Nephron (organoid): ENCODE measurements around the gene ITGA11.

Experiments
- H3K27ac Mint-ChIP-seq, 3 experiments: 2 replicates each; pipeline ENCODE4 v1.8.0; 2020; ENCODE audit warnings: mixed read lengths in 3 of 3, mild to moderate bottlenecking in 2 of 3, moderate library complexity in 1 of 3
- H3K27me3 Mint-ChIP-seq: 2 replicates; pipeline ENCODE4 v1.8.0; 2021; ENCODE audit warnings: low read depth, mild to moderate bottlenecking, moderate library complexity, mixed read lengths
- H3K36me3 Mint-ChIP-seq: 2 replicates; pipeline ENCODE4 v1.8.0; 2020; ENCODE audit warnings: low read depth, mixed read lengths
- H3K4me1 Mint-ChIP-seq: 2 replicates; pipeline ENCODE4 v1.8.0; 2020; ENCODE audit warnings: mixed read lengths
- H3K4me3 Mint-ChIP-seq, 3 experiments: 2 replicates each; pipeline ENCODE4 v1.8.0; 2020; ENCODE audit warnings: mild to moderate bottlenecking in 3 of 3, mixed read lengths in 3 of 3, moderate library complexity in 2 of 3
- H3K9me3 Mint-ChIP-seq: 2 replicates; pipeline ENCODE4 v1.8.0; 2020; ENCODE audit warnings: mixed read lengths
- TF ChIP-seq, protein P1 (sequence below), 3 experiments: fragments of 200-600 bp; sonication (generic); IDR thresholded peaks; one replicate each; pipeline ENCODE4 v1.5.0; 2021; ENCODE audit warnings: antibody characterized with exemption in 3 of 3; ENCODE audit not compliant: unreplicated experiment in 3 of 3

Gene ITGA11

GRCh38 chr15:68380456-68380855 lies 51.5 kb downstream of the ITGA11 start:
- no peak overlapping the region for H3K27ac Mint-ChIP-seq

DNA sequence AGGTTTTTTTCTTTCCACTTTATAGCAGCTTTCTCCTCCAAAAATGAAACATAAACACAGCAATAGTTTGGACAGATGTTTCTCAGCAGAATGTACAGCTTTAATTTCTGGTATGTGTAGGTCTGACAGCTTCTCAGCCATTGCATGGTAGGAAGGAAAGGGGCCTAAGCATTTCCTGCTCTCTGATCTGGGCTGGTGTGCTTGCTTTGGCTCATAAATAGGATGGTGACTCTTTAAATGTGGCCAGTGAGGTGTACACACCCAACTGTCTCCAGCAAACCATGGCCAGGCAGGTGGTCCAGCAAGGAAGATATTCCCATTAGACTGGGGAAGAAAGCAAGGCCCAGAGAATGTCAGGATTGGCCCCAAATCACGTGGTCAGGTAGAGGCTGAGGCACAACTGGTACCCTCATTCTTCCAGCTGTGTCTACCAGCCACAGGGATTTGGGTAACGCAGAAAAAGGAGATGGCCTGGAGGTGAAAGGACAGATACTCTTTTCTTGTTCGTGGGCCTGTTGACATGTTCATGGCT lies 52.1 kb downstream of the ITGA11 start:
- peaks cover 41% of the 10 kb centered on the region for H3K4me1 Mint-ChIP-seq
- H3K36me3 Mint-ChIP-seq = no peaks in the 10 kb centered on the region
- TF ChIP-seq, protein P1, sequence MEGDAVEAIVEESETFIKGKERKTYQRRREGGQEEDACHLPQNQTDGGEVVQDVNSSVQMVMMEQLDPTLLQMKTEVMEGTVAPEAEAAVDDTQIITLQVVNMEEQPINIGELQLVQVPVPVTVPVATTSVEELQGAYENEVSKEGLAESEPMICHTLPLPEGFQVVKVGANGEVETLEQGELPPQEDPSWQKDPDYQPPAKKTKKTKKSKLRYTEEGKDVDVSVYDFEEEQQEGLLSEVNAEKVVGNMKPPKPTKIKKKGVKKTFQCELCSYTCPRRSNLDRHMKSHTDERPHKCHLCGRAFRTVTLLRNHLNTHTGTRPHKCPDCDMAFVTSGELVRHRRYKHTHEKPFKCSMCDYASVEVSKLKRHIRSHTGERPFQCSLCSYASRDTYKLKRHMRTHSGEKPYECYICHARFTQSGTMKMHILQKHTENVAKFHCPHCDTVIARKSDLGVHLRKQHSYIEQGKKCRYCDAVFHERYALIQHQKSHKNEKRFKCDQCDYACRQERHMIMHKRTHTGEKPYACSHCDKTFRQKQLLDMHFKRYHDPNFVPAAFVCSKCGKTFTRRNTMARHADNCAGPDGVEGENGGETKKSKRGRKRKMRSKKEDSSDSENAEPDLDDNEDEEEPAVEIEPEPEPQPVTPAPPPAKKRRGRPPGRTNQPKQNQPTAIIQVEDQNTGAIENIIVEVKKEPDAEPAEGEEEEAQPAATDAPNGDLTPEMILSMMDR (IDR thresholded peaks at IDR 0.05; ENCODE audit: unreplicated experiment in 3 of 3) = no peak
- H3K27me3 Mint-ChIP-seq = peaks cover 3% of the 10 kb centered on the region
- H3K27ac Mint-ChIP-seq = peak overlapping the region; percentile 83 to 97 (median 96)
- peak overlapping the region in 1 of 3 experiments; percentile 20 for H3K4me3 Mint-ChIP-seq
- H3K9me3 Mint-ChIP-seq = no peaks in the 10 kb centered on the region

More at GRCh38 chr15:68380456-68380855, 51.5 kb downstream of the ITGA11 start:
- H3K4me1 Mint-ChIP-seq = peaks cover 34% of the 10 kb centered on the region
- TF ChIP-seq, protein P1 (IDR thresholded peaks at IDR 0.05; ENCODE audit: unreplicated experiment in 3 of 3) = no peak
- no peaks in the 10 kb centered on the region for H3K9me3 Mint-ChIP-seq
- H3K4me3 Mint-ChIP-seq = no peak overlapping the region
- H3K27me3 Mint-ChIP-seq = peaks cover 3% of the 10 kb centered on the region
- no peaks in the 10 kb centered on the region for H3K36me3 Mint-ChIP-seq

- H3K27ac Mint-ChIP-seq = peak overlapping the region; percentile 83 to 97 (median 96)
- no peaks in the 10 kb centered on the region for H3K9me3 Mint-ChIP-seq
- TF ChIP-seq, protein P1 (IDR thresholded peaks at IDR 0.05; ENCODE audit: unreplicated experiment in 3 of 3) = no peak
- H3K4me3 Mint-ChIP-seq = peak overlapping the region in 1 of 3 experiments; percentile 20
- no peaks in the 10 kb centered on the region for H3K36me3 Mint-ChIP-seq
- H3K27me3 Mint-ChIP-seq = peaks cover 3% of the 10 kb centered on the region
- peaks cover 38% of the 10 kb centered on the region for H3K4me1 Mint-ChIP-seq
Observed at GRCh38 chr15:68379058-68379758, 52.8 kb downstream of the ITGA11 start.

DNA sequence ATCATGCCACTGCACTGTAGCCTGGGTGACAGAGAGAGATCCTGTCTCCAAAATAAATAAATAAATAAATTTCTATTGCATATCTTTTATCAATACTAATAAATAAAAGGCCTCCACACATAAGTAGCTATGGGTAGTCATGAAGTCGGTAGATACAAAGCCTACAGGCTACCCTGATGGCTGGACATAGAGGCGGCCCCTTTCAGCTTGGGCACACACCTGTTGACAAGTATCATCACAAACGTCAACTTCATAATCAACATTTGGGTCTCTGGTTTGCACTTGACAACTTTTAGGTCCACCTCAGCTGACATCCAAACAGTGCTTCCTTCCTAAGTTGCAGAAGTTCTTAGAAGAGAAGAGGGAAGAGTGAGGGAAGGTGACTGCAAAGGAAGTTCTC lies 53.4 kb downstream of the ITGA11 start:
- H3K4me3 Mint-ChIP-seq = no peak overlapping the region
- TF ChIP-seq, protein P1 (IDR thresholded peaks at IDR 0.05; ENCODE audit: unreplicated experiment in 3 of 3) = no peak

DNA sequence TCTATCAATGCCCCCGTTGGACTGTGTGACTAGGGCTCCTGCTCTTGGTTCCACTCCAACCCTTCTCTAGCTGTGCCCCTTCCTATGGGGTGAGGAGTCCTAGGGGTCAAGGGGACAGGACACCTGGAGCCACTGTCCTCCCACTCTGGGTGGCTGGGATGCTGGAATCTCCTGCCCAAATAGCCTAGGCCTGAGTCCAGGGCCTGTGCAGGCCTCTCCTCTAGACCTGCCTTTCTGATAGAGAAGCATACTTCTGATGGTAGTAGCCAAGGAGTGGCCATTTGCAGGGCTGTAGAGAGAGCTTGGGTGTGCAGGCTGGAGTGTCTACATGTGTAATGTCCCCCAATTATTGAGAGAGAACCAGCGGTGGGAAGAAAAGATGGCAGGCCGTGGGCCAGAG lies 54.2 kb downstream of the ITGA11 start:
- Mint-ChIP-seq H3K4me3 (no peak overlapping the region), H3K4me1 (peaks cover 31% of the 10 kb centered on the region), H3K27ac (no peak overlapping the region), H3K9me3 (no peaks in the 10 kb centered on the region), H3K27me3 (peaks cover 3% of the 10 kb centered on the region), H3K36me3 (no peaks in the 10 kb centered on the region)
- TF ChIP-seq, protein P1 (IDR thresholded peaks at IDR 0.05; ENCODE audit: unreplicated experiment in 3 of 3) = no peak

More for the DNA sequence above, 53.4 kb downstream of the ITGA11 start:
- H3K9me3 Mint-ChIP-seq = no peaks in the 10 kb centered on the region
- peaks cover 32% of the 10 kb centered on the region for H3K4me1 Mint-ChIP-seq
- H3K27me3 Mint-ChIP-seq = peaks cover 3% of the 10 kb centered on the region
- no peaks in the 10 kb centered on the region for H3K36me3 Mint-ChIP-seq
- H3K27ac Mint-ChIP-seq = peak overlapping the region in 1 of 3 experiments; percentile 96
